HCT116 (cell line): ENCODE data around the gene STARD7.

ENCODE experiments used
- CTCF ChIP-seq, 3 experiments: fragments of 200-600 bp in 1 of 3; sonication (generic) in 1 of 3; IDR thresholded peaks in 2 of 3; conservative IDR thresholded peaks in 1 of 3; 2 replicates each; pipeline ENCODE4 v1.5.1; 2012 to 2017; ENCODE audit warnings: low read depth in 2 of 3, low read length in 2 of 3, antibody characterized with exemption in 1 of 3, borderline replicate concordance in 1 of 3, control low read depth in 1 of 3, mild to moderate bottlenecking in 1 of 3, mixed read lengths in 1 of 3, mixed run types in 1 of 3, moderate library complexity in 1 of 3; ENCODE audit not compliant: insufficient read depth in 1 of 3
- EZH2 ChIP-seq: fragments of 200-600 bp; sonication (generic); IDR thresholded peaks from 2 replicates; pipeline ENCODE4 v1.6.1; 2017; ENCODE audit warnings: antibody characterized with exemption, mixed run types
- EZH2phosphoT487 ChIP-seq: fragments of 200-600 bp; IDR thresholded peaks from 2 replicates; pipeline ENCODE4 v1.6.1; 2018; ENCODE audit warnings: antibody characterized with exemption, borderline replicate concordance
- JUND ChIP-seq: IDR thresholded peaks from 2 replicates; pipeline ENCODE4 v1.6.1; 2012
- POLR2A ChIP-seq: IDR thresholded peaks from 2 replicates; pipeline ENCODE4 v1.7.0; 2011; ENCODE audit warnings: borderline replicate concordance; ENCODE audit not compliant: insufficient read depth, insufficient read length; ENCODE audit errors: extremely low read depth
- RAD21 ChIP-seq: IDR thresholded peaks from 2 replicates; pipeline ENCODE4 v1.6.1; 2012; ENCODE audit warnings: low read depth, mild to moderate bottlenecking
- REST ChIP-seq: IDR thresholded peaks from 2 replicates; pipeline ENCODE4 v1.6.1; 2012; ENCODE audit warnings: low read depth
- ZBTB33 ChIP-seq: IDR thresholded peaks from 2 replicates; pipeline ENCODE4 v1.6.1; 2011; ENCODE audit warnings: mild to moderate bottlenecking, low read length, moderate library complexity; ENCODE audit not compliant: insufficient replicate concordance; ENCODE audit errors: extremely low read depth
- ZFX ChIP-seq: fragments of 450-650 bp; IDR thresholded peaks from 2 replicates; pipeline ENCODE4 v1.6.1; 2017
- ZNF274 ChIP-seq: fragments of 200-500 bp; sonication (Bioruptor generic); IDR thresholded peaks from 2 replicates; pipeline ENCODE4 v1.6.1; 2014; ENCODE audit warnings: mild to moderate bottlenecking, low read depth, low read length, inconsistent platforms

GRCh38 chr2:96241227-96241626 is 32.6 kb upstream of the STARD7 start:
- no peak for TF ChIP-seq REST
- no peak for TF ChIP-seq CTCF (IDR thresholded peaks at IDR 0.05 in 2 of 3, conservative IDR thresholded peaks at IDR 0.05 in 1 of 3; ENCODE audit: borderline replicate concordance in 1 of 3, insufficient read depth in 1 of 3, low read depth in 2 of 3, low read length in 2 of 3)
- TF ChIP-seq ZBTB33: no peak
- 0 out of 2 replicates have a peak, but pooled peaks have one; percentile 7 for TF ChIP-seq RAD21
- no peak for TF ChIP-seq EZH2phosphoT487
- no peak for TF ChIP-seq ZNF274
- TF ChIP-seq JUND: no peak
- TF ChIP-seq POLR2A: no peak
- TF ChIP-seq ZFX: no peak
- TF ChIP-seq EZH2: no peak
